Endodermal cell (in vitro differentiated cells): ENCODE results near the gene CARHSP1. TPM values are rescaled to one million over a fixed set of nuclear protein-coding genes. Genes with fewer than 3 reads are reported as not detected.

Source experiments
- DNase-seq: peaks from one replicate; pipeline ENCODE4 v3.0.0-alpha.2; 2017
- H3K27ac ChIP-seq: 2 replicates; pipeline ENCODE4 v1.5.1; 2013; ENCODE audit warnings: mild to moderate bottlenecking, low read depth, low read length, moderate library complexity
- H3K27me3 ChIP-seq: 2 replicates; pipeline ENCODE4 v1.6.1; 2013; ENCODE audit warnings: mild to moderate bottlenecking, low read length, moderate library complexity; ENCODE audit not compliant: insufficient read depth, control insufficient read depth, poor library complexity, severe bottlenecking
- H3K36me3 ChIP-seq: 2 replicates; pipeline ENCODE4 v1.7.0; 2013; ENCODE audit warnings: mild to moderate bottlenecking, low read length, moderate library complexity; ENCODE audit not compliant: control insufficient read depth, insufficient read depth
- H3K4me1 ChIP-seq: one replicate; pipeline ENCODE4 v1.7.0; 2013; ENCODE audit warnings: low read length; ENCODE audit not compliant: control insufficient read depth, insufficient read depth
- H3K4me3 ChIP-seq: 2 replicates; pipeline ENCODE4 v1.5.1; 2013; ENCODE audit warnings: mild to moderate bottlenecking, low read length, moderate library complexity
- H3K9ac ChIP-seq: 2 replicates; pipeline ENCODE4 v1.6.1; 2013; ENCODE audit warnings: mild to moderate bottlenecking, low read length, moderate library complexity; ENCODE audit not compliant: poor library complexity, severe bottlenecking; ENCODE audit errors: extremely low read depth
- H3K9me3 ChIP-seq: 2 replicates; pipeline ENCODE4 v1.6.1; 2013; ENCODE audit warnings: mild to moderate bottlenecking, low read length, moderate library complexity; ENCODE audit not compliant: control insufficient read depth
- H3K27ac Mint-ChIP-seq: 2 replicates; pipeline ENCODE4 v1.8.0; 2020; ENCODE audit warnings: mixed read lengths
- H3K27me3 Mint-ChIP-seq: 2 replicates; pipeline ENCODE4 v1.8.0; 2021; ENCODE audit warnings: mild to moderate bottlenecking, mixed read lengths; ENCODE audit not compliant: insufficient read depth
- H3K36me3 Mint-ChIP-seq: 2 replicates; pipeline ENCODE4 v1.8.0; 2020; ENCODE audit warnings: low read depth, mixed read lengths
- H3K4me1 Mint-ChIP-seq: 2 replicates; pipeline ENCODE4 v1.8.0; 2020; ENCODE audit warnings: mixed read lengths
- H3K4me3 Mint-ChIP-seq: 2 replicates; pipeline ENCODE4 v1.8.0; 2020; ENCODE audit warnings: mild to moderate bottlenecking, moderate library complexity, mixed read lengths
- H3K9me3 Mint-ChIP-seq: 2 replicates; pipeline ENCODE4 v1.8.0; 2020; ENCODE audit warnings: mild to moderate bottlenecking, mixed read lengths
- CTCF ChIP-seq: fragments of 200-600 bp; sonication (generic); conservative IDR thresholded peaks from 2 replicates; pipeline ENCODE4 v1.5.0; 2021; ENCODE audit warnings: antibody characterized with exemption, mild to moderate bottlenecking
- WGBS, 2 experiments: methylation state at CpG; one replicate each; pipeline versions ENCODE4 v1.1.5 to v1.1.7; 2013; ENCODE audit warnings: missing lambda C conversion rate in 2 of 2, mixed read lengths in 1 of 2; ENCODE audit not compliant: insufficient coverage in 1 of 2, insufficient read length in 1 of 2; 5-methylcytosine and 5-hydroxymethylcytosine counted together
- total RNA-seq, 2 donors: library from RNA; stranded (reverse); fragmentation: NEBNext Ultra II Directional in 1 of 2; extraction: Animal tissue kit (Norgen Biotek cat#: 25700) in 1 of 2; gene quantifications; 2 replicates in 1 of 2; 3 replicates in 1 of 2; pipeline ENCODE4 v1.2.1, GENCODE V29; 2021

The CARHSP1 gene
- total RNA-seq, 2 donors from 2014 or later, result 233 to 275 TPM

- Mint-ChIP-seq H3K4me3 (peak overlapping the region; percentile 39), H3K9me3 (no peaks in the 10 kb centered on the region), H3K4me1 (peaks cover 43% of the 10 kb centered on the region), H3K36me3 (peaks cover 73% of the 10 kb centered on the region), H3K27me3 (no peaks in the 10 kb centered on the region), H3K27ac (peak overlapping the region; percentile 91)
- no peak for TF ChIP-seq CTCF
- Histone ChIP-seq H3K27ac (no peak overlapping the region), H3K27me3 (no peaks in the 10 kb centered on the region), H3K9me3 (no peaks in the 10 kb centered on the region), H3K4me1 (peaks cover 26% of the 10 kb centered on the region), H3K36me3 (peaks cover 85% of the 10 kb centered on the region), H3K4me3 (peak overlapping the region; percentile 54), H3K9ac (no peak overlapping the region)
- DNase-seq, result no peak
- WGBS, 2 experiments, result 91 to 100% methylated on average over 1 of the region's 1 CpG
Measured at GRCh38 chr16:8910811-8911210, 42.0 kb upstream of the CARHSP1 start.

- TF ChIP-seq CTCF, result no peak
- no peaks in the 10 kb centered on the region for H3K27me3 Mint-ChIP-seq
- H3K4me1 ChIP-seq, result peaks cover 26% of the 10 kb centered on the region
- 93 to 97% methylated on average over 8 of the region's 8 CpGs for WGBS, 2 experiments
- H3K9me3 Mint-ChIP-seq, result no peaks in the 10 kb centered on the region
- peaks cover 86% of the 10 kb centered on the region for H3K36me3 ChIP-seq
- peaks cover 73% of the 10 kb centered on the region for H3K36me3 Mint-ChIP-seq
- H3K27ac ChIP-seq, result peak overlapping the region; percentile 49
- H3K4me1 Mint-ChIP-seq, result peaks cover 43% of the 10 kb centered on the region
- H3K4me3 ChIP-seq, result no peak overlapping the region
- H3K27me3 ChIP-seq, result no peaks in the 10 kb centered on the region
- H3K9me3 ChIP-seq, result no peaks in the 10 kb centered on the region
- H3K4me3 Mint-ChIP-seq, result no peak overlapping the region
- H3K9ac ChIP-seq, result no peak overlapping the region
- H3K27ac Mint-ChIP-seq, result peak overlapping the region; percentile 50
- DNase-seq, result no peak
Measured at GRCh38 chr16:8908810-8909468, 40.1 kb upstream of the CARHSP1 start.

- Histone ChIP-seq H3K4me1 (peaks cover 26% of the 10 kb centered on the region), H3K27me3 (no peaks in the 10 kb centered on the region), H3K9me3 (no peaks in the 10 kb centered on the region), H3K9ac (no peak overlapping the region), H3K4me3 (no peak overlapping the region), H3K27ac (no peak overlapping the region), H3K36me3 (peaks cover 93% of the 10 kb centered on the region)
- WGBS, 2 experiments, result 92 to 96% methylated on average over 3 to 4 of the region's 4 CpGs
- Mint-ChIP-seq H3K4me3 (no peak overlapping the region), H3K27ac (peak overlapping the region; percentile 6), H3K27me3 (no peaks in the 10 kb centered on the region), H3K9me3 (no peaks in the 10 kb centered on the region), H3K36me3 (peaks cover 72% of the 10 kb centered on the region), H3K4me1 (peaks cover 38% of the 10 kb centered on the region)
- no peak for DNase-seq
- no peak for TF ChIP-seq CTCF
Measured at GRCh38 chr16:8907096-8907495, 38.3 kb upstream of the CARHSP1 start.
